Measurements from ENCODE around the gene SNX30.

- TF ChIP-seq CTCF (IDR thresholded peaks at IDR 0.05; ENCODE audit: poor library complexity) = no peak
- TF ChIP-seq EZH2phosphoT487 (IDR thresholded peaks at IDR 0.05; ENCODE audit: low read depth, severe bottlenecking, unreplicated experiment) = no peak
These were observed 123.3 kb downstream of the SNX30 start for GRCh38 chr9:112873773-112874405.

All from hepatocyte (in vitro differentiated cells).